Amniotic stem cell (primary cell): Measurements from ENCODE around the gene DHX30.

Source experiments
- DNase-seq: peaks from one replicate; lab custom pipeline; 2025; lab: John Stamatoyannopoulos, UW

The DHX30 gene

GRCh38 chr3:47852604-47853602, 50.0 kb downstream of the DHX30 start:
- no peak for DNase-seq

- DNase-seq, result no peak
Observed at GRCh38 chr3:47854267-47854666, 51.3 kb downstream of the DHX30 start.

GRCh38 chr3:47854720-47855455, 52.0 kb downstream of the DHX30 start:
- no peak for DNase-seq

GRCh38 chr3:47855461-47856383, 52.8 kb downstream of the DHX30 start:
- no peak for DNase-seq

GRCh38 chr3:47856669-47857068, 53.7 kb downstream of the DHX30 start:
- DNase-seq, result no peak

GRCh38 chr3:47857151-47857550, 54.2 kb downstream of the DHX30 start:
- no peak for DNase-seq

- DNase-seq, result no peak
Observed at GRCh38 chr3:47859956-47860605, 57.1 kb downstream of the DHX30 start.

- no peak for DNase-seq
Observed at GRCh38 chr3:47863391-47864128, 60.6 kb downstream of the DHX30 start.

GRCh38 chr3:47865192-47865591, 62.3 kb downstream of the DHX30 start:
- no peak for DNase-seq

- no peak for DNase-seq
Observed at GRCh38 chr3:47867451-47868044, 64.6 kb downstream of the DHX30 start.

- no peak for DNase-seq
Observed at GRCh38 chr3:47868306-47868705, 65.4 kb downstream of the DHX30 start.

- DNase-seq, result no peak
Observed at GRCh38 chr3:47870156-47870555, 67.2 kb downstream of the DHX30 start.

GRCh38 chr3:47870702-47871260, 67.8 kb downstream of the DHX30 start:
- DNase-seq, result no peak

GRCh38 chr3:47871389-47871788, 68.5 kb downstream of the DHX30 start:
- DNase-seq, result no peak

- no peak for DNase-seq
Observed at GRCh38 chr3:47872916-47873315, 70.0 kb downstream of the DHX30 start.

GRCh38 chr3:47874438-47874837, 71.5 kb downstream of the DHX30 start:
- DNase-seq, result no peak

GRCh38 chr3:47874913-47875312, 72.0 kb downstream of the DHX30 start:
- DNase-seq, result no peak

- DNase-seq, result no peak
Observed at GRCh38 chr3:47877290-47877689, 74.4 kb downstream of the DHX30 start.

- no peak for DNase-seq
Observed at GRCh38 chr3:47877719-47878118, 74.8 kb downstream of the DHX30 start.

- DNase-seq, result no peak
Observed at GRCh38 chr3:47882338-47882737, 79.4 kb downstream of the DHX30 start.
